AG04450 (cell line): Measurements from ENCODE around the gene ATP6V1D. TPM values are rescaled to one million over a fixed set of nuclear protein-coding genes. Genes with fewer than 3 reads are reported as not detected.

ENCODE experiments used
- CTCF ChIA-PET: fragments of 300-600, 350-600 bp; formaldehyde crosslinking; extraction: SDS; loops from one replicate; lab custom pipeline; 2022; ENCODE audit warnings: antibody characterized with exemption, inconsistent platforms; lab: Charles Lee
- POLR2A ChIA-PET: fragments of 350-600 bp; formaldehyde crosslinking; extraction: SDS; loops from one replicate; lab custom pipeline; 2021; ENCODE audit warnings: antibody characterized with exemption, inconsistent platforms; lab: Yijun Ruan, JAX
- DNase-seq: peaks from one replicate; pipeline ENCODE4 v3.0.0-alpha.2; 2011; ENCODE audit warnings: low read depth, low spot score
- H3K27ac ChIP-seq: one replicate; pipeline ENCODE4 v1.5.1; 2012; ENCODE audit warnings: low read depth, low read length, control low read depth
- H3K27me3 ChIP-seq: one replicate; pipeline ENCODE4 v1.6.0; 2012; ENCODE audit warnings: low read length; ENCODE audit not compliant: control insufficient read depth, insufficient read depth
- H3K4me3 ChIP-seq: 2 replicates; pipeline ENCODE4 v1.5.1; 2011; ENCODE audit warnings: mild to moderate bottlenecking, low read depth, low read length, control low read depth
- H3K9me3 ChIP-seq: 2 replicates; pipeline ENCODE4 v1.5.1; 2012; ENCODE audit warnings: low read length; ENCODE audit not compliant: control insufficient read depth, insufficient read depth
- polyA plus RNA-seq: library from polyadenylated mRNA; depleted of rRNA; stranded (reverse); fragments of >200 nt; gene quantifications from 2 replicates; pipeline ENCODE4 v1.2.3, GENCODE V29; 2011; rRNA removed
- small RNA-seq: library from RNA; depleted of rRNA; stranded (forward); fragments of <200 nt; gene quantifications from one replicate; pipeline ENCODE3, GENCODE V24; 2012; ENCODE audit warnings: low read depth; ENCODE audit not compliant: insufficient read length
- TF ChIP-seq, protein P1 (sequence below): IDR thresholded peaks from 2 replicates; pipeline ENCODE4 v1.5.1; 2011; ENCODE audit warnings: low read depth, low read length, control low read depth, inconsistent platforms

ATP6V1D gene
- polyA plus RNA-seq, 1 experiment = 107 TPM

DNA sequence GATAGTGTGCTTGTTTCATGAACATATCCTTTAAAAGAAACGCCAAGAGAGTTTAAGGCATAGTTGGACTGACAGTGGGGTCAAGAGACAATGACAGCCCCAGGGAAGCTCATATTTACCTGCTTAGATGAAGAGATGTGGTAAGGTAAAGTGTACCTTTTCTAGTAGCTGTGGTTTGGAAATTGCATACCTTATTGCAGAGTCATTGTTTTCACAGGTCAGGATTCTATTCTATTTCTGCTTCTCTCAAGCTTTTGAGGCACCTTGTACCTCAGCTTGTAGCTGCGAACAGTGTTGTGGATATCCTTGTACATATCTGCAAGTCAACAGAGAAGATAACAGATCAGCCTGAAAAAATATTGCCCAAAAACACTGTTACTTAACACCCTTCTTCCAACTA lies 47.7 kb downstream of the ATP6V1D start:
- no peaks in the 10 kb centered on the region for H3K9me3 ChIP-seq
- no peaks in the 10 kb centered on the region for H3K27me3 ChIP-seq
- ChIA-PET POLR2A (interaction anchor here (0.6 kb wide), 1 partner anchor 23 kb away, joined by 4 read pairs; no protein-coding TSS in a partner anchor), CTCF (interaction anchor here (0.5 to 1.1 kb wide), 3 partner anchors 28 to 173 kb away, joined by 4 to 6 read pairs (median 4); no protein-coding TSS in a partner anchor)
- H3K27ac ChIP-seq = no peak overlapping the region
- TF ChIP-seq, protein P1, sequence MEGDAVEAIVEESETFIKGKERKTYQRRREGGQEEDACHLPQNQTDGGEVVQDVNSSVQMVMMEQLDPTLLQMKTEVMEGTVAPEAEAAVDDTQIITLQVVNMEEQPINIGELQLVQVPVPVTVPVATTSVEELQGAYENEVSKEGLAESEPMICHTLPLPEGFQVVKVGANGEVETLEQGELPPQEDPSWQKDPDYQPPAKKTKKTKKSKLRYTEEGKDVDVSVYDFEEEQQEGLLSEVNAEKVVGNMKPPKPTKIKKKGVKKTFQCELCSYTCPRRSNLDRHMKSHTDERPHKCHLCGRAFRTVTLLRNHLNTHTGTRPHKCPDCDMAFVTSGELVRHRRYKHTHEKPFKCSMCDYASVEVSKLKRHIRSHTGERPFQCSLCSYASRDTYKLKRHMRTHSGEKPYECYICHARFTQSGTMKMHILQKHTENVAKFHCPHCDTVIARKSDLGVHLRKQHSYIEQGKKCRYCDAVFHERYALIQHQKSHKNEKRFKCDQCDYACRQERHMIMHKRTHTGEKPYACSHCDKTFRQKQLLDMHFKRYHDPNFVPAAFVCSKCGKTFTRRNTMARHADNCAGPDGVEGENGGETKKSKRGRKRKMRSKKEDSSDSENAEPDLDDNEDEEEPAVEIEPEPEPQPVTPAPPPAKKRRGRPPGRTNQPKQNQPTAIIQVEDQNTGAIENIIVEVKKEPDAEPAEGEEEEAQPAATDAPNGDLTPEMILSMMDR = no peak
- H3K4me3 ChIP-seq = no peak overlapping the region
- DNase-seq = no peak

Small RNA genes lying within 50 kb of the gene (small RNA-seq; reads per million reads assigned to genes)
- not detected for gene RF00019

Other genes starting within 250 kb of the ATP6V1D start
- gene GARIN2, start 170.4 kb downstream of the ATP6V1D start, polyA plus RNA-seq = 0.06 TPM in 1 of 2 replicates, not detected in the other
- 21.7 and 31.1 TPM in 2 replicates for gene PALS1, start 118.4 kb downstream of the ATP6V1D start, polyA plus RNA-seq
- 105 and 149 TPM in 2 replicates for gene EIF2S1, start 524 bp upstream of the ATP6V1D start, polyA plus RNA-seq
- 1.5 and 1.6 TPM in 2 replicates for gene PLEK2, start 52.4 kb upstream of the ATP6V1D start, polyA plus RNA-seq
- gene TMEM229B, start 128.9 kb upstream of the ATP6V1D start, polyA plus RNA-seq = 0.05 and 0.07 TPM in 2 replicates
- gene PLEKHH1, start 173.5 kb upstream of the ATP6V1D start, polyA plus RNA-seq = 0.15 and 0.19 TPM in 2 replicates
- gene PIGH, start 240.5 kb upstream of the ATP6V1D start, polyA plus RNA-seq = 16.0 and 17.6 TPM in 2 replicates